GM12892 (cell line): ENCODE results near the gene PRDM11.

Experiments used
- POLR2A ChIP-seq: IDR thresholded peaks from 2 replicates; pipeline ENCODE4 v1.6.1; 2011; ENCODE audit warnings: low read depth, low read length, control low read depth
- POLR2AphosphoS5 ChIP-seq: IDR thresholded peaks from 2 replicates; pipeline ENCODE4 v1.6.1; 2011; ENCODE audit warnings: low read depth, low read length, control low read depth

DNA sequence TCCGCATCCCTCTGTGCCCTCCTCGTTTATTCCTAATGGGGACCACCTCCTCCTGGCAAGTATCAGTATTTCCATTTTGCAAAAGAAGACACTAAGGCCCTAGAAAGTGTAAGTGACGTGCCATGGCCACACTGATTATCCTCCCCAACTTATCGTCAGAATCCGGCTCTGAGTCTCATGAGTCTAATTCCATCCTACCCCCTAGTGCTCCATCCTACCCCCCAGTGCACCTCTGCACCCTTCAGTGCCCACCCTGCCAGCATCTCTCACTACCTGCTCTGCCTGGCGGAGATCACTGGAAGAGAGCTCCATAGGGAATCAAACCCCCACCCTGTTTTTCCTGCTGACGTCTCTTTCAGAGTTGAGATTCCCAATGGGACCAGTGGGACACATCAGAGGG is 31.8 kb downstream of the PRDM11 start:
- TF ChIP-seq POLR2AphosphoS5 (no peak), POLR2A (no peak)
